CD4-positive, alpha-beta memory T cell (primary cell): ENCODE results near the gene PLEKHA3. TPM values are rescaled to one million over a fixed set of nuclear protein-coding genes. Genes with fewer than 3 reads are reported as not detected.

Source experiments
- CTCF ChIA-PET: fragments of 350-600 bp; sonication (Branson Sonifier 250); formaldehyde crosslinking; loops from one replicate; lab custom pipeline; 2021; ENCODE audit warnings: inconsistent platforms; ENCODE audit not compliant: partially characterized antibody; lab: Charles Lee
- POLR2A ChIA-PET: fragments of 350-600 bp; sonication (Branson Sonifier 250); formaldehyde crosslinking; loops from one replicate; lab custom pipeline; 2021; ENCODE audit not compliant: partially characterized antibody; lab: Charles Lee
- DNase-seq, 5 donors: peaks; one replicate each; pipeline versions ENCODE4 v3.0.0 to v3.0.0-alpha.2; 2020 to 2022; ENCODE audit warnings: mixed read lengths in 1 of 5
- H3K27ac ChIP-seq: one replicate; pipeline ENCODE4 v1.7.0; 2013; ENCODE audit warnings: low read depth, low read length
- H3K27me3 ChIP-seq: 2 replicates; pipeline ENCODE4 v1.7.0; 2013; ENCODE audit warnings: mild to moderate bottlenecking, low read length, moderate library complexity; ENCODE audit not compliant: insufficient read depth
- H3K36me3 ChIP-seq: 2 replicates; pipeline ENCODE4 v1.7.0; 2013; ENCODE audit warnings: mild to moderate bottlenecking, low read length, moderate library complexity; ENCODE audit not compliant: insufficient read depth
- H3K4me1 ChIP-seq: 2 replicates; pipeline ENCODE4 v1.7.0; 2013; ENCODE audit warnings: mild to moderate bottlenecking, low read length, moderate library complexity; ENCODE audit not compliant: insufficient read depth
- H3K4me3 ChIP-seq, 2 donors: one replicate each; pipeline ENCODE4 v1.7.0; 2013; ENCODE audit warnings: low read length in 2 of 2, mild to moderate bottlenecking in 1 of 2
- H3K9me3 ChIP-seq, 2 donors: one replicate each; pipeline ENCODE4 v1.7.0; 2013; ENCODE audit warnings: low read length in 2 of 2, control low read depth in 1 of 2; ENCODE audit not compliant: control insufficient read depth in 1 of 2
- H3K27ac Mint-ChIP-seq, 7 donors: one replicate each; pipeline ENCODE4 v1.8.0; 2020 to 2021; ENCODE audit warnings: mixed read lengths in 7 of 7, mild to moderate bottlenecking in 6 of 7, inconsistent platforms in 3 of 7, moderate library complexity in 3 of 7
- H3K27me3 Mint-ChIP-seq, 2 donors: one replicate each; pipeline ENCODE4 v1.8.0; 2020 to 2021; ENCODE audit warnings: mixed read lengths in 2 of 2
- H3K36me3 Mint-ChIP-seq, 2 donors: one replicate each; pipeline ENCODE4 v1.8.0; 2020 to 2021; ENCODE audit warnings: mixed read lengths in 2 of 2, inconsistent platforms in 1 of 2, mild to moderate bottlenecking in 1 of 2
- H3K4me1 Mint-ChIP-seq, 4 donors: one replicate each; pipeline ENCODE4 v1.8.0; 2020 to 2021; ENCODE audit warnings: mixed read lengths in 4 of 4, mild to moderate bottlenecking in 1 of 4
- H3K4me3 Mint-ChIP-seq, 8 donors: one replicate each; pipeline ENCODE4 v1.8.0; 2020 to 2021; ENCODE audit warnings: mixed read lengths in 8 of 8, mild to moderate bottlenecking in 7 of 8, moderate library complexity in 6 of 8, inconsistent platforms in 3 of 8
- H3K9me3 Mint-ChIP-seq, 8 donors: one replicate each; pipeline ENCODE4 v1.8.0; 2020 to 2021; ENCODE audit warnings: mixed read lengths in 8 of 8, mild to moderate bottlenecking in 5 of 8, inconsistent platforms in 3 of 8, moderate library complexity in 1 of 8
- intact Hi-C: fragments of 100-400 bp; cut with micrococcal nuclease; formaldehyde crosslinking; loops from one replicate; pipeline ENCODE4 v1.15.1; 2023
- polyA plus RNA-seq, 2 donors: library from polyadenylated mRNA; unstranded; fragments of 300-500 nt; fragmentation: Illumina TruSeq; gene quantifications; one replicate each; pipeline ENCODE4 v1.2.3, GENCODE V29; 2021
- total RNA-seq, 2 experiments: library from RNA; stranded (reverse); gene quantifications; one replicate each; pipeline ENCODE4 v1.2.3, GENCODE V29; 2021

PLEKHA3 gene
- total and polyA plus RNA-seq, 4 experiments from 2014 or later: 28.8 to 35.8 (median 31.0) TPM

DNA sequence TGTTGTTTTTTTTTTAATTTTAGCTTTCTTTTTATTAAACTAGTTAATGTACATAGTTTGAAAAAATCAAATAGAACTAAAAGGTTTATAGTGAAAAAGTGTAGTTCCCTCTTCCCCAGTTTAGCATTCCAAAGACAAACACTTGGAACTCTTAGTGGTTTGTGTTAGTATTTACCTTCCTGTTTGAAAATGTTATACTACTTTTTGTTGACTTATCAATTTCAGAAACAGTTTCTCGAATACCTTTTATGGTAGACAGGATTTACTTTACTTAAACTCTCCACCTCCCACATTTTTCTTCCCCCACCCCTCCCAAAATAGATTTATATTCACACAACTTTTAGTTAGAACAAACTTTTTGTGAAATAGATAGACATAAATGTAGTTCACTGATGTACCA, 26.7 kb downstream of the PLEKHA3 start:
- Histone ChIP-seq H3K27ac (no peak overlapping the region), H3K4me1 (no peaks in the 10 kb centered on the region), H3K27me3 (no peaks in the 10 kb centered on the region), H3K4me3 (no peak overlapping the region), H3K9me3 (no peaks in the 10 kb centered on the region), H3K36me3 (peaks cover 31% of the 10 kb centered on the region)
- ChIA-PET POLR2A (no interaction called here), CTCF (no interaction called here)
- peak overlapping the region in 4 of 7 donors; percentile 2 to 63 (median 36) for H3K27ac Mint-ChIP-seq
- no peak overlapping the region for H3K4me3 Mint-ChIP-seq
- peaks cover 23 to 56% of the 10 kb centered on the region in 2 donors for H3K36me3 Mint-ChIP-seq
- H3K27me3 Mint-ChIP-seq: no peaks in the 10 kb centered on the region
- no peaks in the 10 kb centered on the region for H3K9me3 Mint-ChIP-seq
- no peak for DNase-seq
- peaks cover 0 to 3% (median under 1%) of the 10 kb centered on the region in 4 donors for H3K4me1 Mint-ChIP-seq
- intact Hi-C loops: no loop called here

- Mint-ChIP-seq H3K9me3 (no peaks in the 10 kb centered on the region), H3K27ac (peak overlapping the region in 2 of 7 donors; percentile 0 to 74), H3K4me1 (peaks cover 0 to 9% (median 6%) of the 10 kb centered on the region in 4 donors), H3K27me3 (no peaks in the 10 kb centered on the region), H3K36me3 (peaks cover 24 to 49% of the 10 kb centered on the region in 2 donors), H3K4me3 (no peak overlapping the region)
- Histone ChIP-seq H3K27ac (no peak overlapping the region), H3K36me3 (peaks cover 14% of the 10 kb centered on the region), H3K4me3 (no peak overlapping the region), H3K27me3 (no peaks in the 10 kb centered on the region), H3K4me1 (peaks cover under 1% of the 10 kb centered on the region), H3K9me3 (no peaks in the 10 kb centered on the region)
- DNase-seq: no peak
- ChIA-PET POLR2A (no interaction called here), CTCF (interaction anchor here (1.3 kb wide), 1 partner anchor 14 kb away, joined by 3 read pairs; no protein-coding TSS in a partner anchor)
- intact Hi-C loops: no loop called here
These were observed 28.4 kb downstream of the PLEKHA3 start for GRCh38 chr2:178508646-178509045.

DNA sequence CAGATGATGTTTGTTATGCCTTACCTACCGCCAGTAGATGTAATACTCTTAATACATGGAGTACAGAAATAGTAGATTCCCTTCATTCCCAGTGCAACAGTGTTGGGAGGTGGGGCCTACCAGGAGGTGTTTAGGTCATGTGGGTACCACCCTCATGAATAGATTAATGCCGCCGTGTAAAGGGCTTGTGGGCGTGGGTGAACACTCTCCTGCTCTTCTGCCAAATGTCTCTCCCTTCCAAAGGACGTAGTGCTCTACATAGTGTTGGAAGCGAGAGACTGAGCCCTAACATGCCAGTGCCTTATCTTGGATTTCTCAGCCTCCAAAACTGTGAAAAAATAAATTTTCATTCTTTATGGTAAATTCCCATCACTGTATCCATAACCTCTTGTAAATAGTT, 30.1 kb downstream of the PLEKHA3 start:
- peaks cover 16% of the 10 kb centered on the region for H3K4me1 ChIP-seq
- Mint-ChIP-seq H3K36me3 (peaks cover 31 to 43% of the 10 kb centered on the region in 2 donors), H3K9me3 (no peaks in the 10 kb centered on the region), H3K27me3 (no peaks in the 10 kb centered on the region), H3K27ac (no peak overlapping the region), H3K4me1 (peaks cover 9 to 24% (median 17%) of the 10 kb centered on the region in 4 donors), H3K4me3 (no peak overlapping the region)
- H3K9me3 ChIP-seq: no peaks in the 10 kb centered on the region
- ChIA-PET CTCF (no interaction called here), POLR2A (no interaction called here)
- DNase-seq: no peak
- no peak overlapping the region for H3K4me3 ChIP-seq
- intact Hi-C loops: no loop called here
- H3K27ac ChIP-seq: no peak overlapping the region
- peaks cover 3% of the 10 kb centered on the region for H3K36me3 ChIP-seq
- H3K27me3 ChIP-seq: no peaks in the 10 kb centered on the region

DNA sequence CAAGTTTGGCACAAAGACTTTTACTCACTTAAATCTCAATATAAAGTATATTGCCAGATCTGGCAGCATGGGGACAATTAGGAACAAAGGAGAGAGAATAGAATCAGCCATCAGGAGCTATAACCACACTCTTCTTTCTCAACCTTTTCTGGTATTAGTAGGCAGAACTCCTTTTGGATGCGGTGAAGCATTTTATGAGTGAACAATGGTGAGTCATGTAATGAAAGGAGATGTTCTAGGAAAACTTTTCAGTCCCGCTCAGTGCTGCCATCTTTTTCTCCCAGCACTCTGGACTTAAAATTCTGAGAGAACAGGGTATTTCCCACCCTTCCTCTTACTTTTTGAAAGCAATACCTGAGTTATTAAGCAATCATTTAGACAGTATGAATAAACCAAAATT, 32.2 kb downstream of the PLEKHA3 start:
- Mint-ChIP-seq H3K27ac (peak overlapping the region in 1 of 7 donors; percentile 70), H3K4me3 (no peak overlapping the region), H3K27me3 (no peaks in the 10 kb centered on the region), H3K36me3 (peaks cover 31 to 32% of the 10 kb centered on the region in 2 donors), H3K4me1 (peaks cover 9 to 24% (median 17%) of the 10 kb centered on the region in 4 donors), H3K9me3 (no peaks in the 10 kb centered on the region)
- no peak for DNase-seq
- H3K36me3 ChIP-seq: no peaks in the 10 kb centered on the region
- H3K9me3 ChIP-seq: no peaks in the 10 kb centered on the region
- no peaks in the 10 kb centered on the region for H3K27me3 ChIP-seq
- H3K27ac ChIP-seq: no peak overlapping the region
- CTCF ChIA-PET: no interaction called here
- POLR2A ChIA-PET: no interaction called here
- peaks cover 16% of the 10 kb centered on the region for H3K4me1 ChIP-seq
- no peak overlapping the region for H3K4me3 ChIP-seq
- intact Hi-C loops: no loop called here

- peaks cover 27 to 36% of the 10 kb centered on the region in 2 donors for H3K36me3 Mint-ChIP-seq
- POLR2A ChIA-PET: no interaction called here
These were observed 33.6 kb downstream of the PLEKHA3 start for GRCh38 chr2:178513876-178514275.

GRCh38 chr2:178514664-178515063, 34.4 kb downstream of the PLEKHA3 start:
- POLR2A ChIA-PET: no interaction called here
- Histone ChIP-seq H3K4me3 (no peak overlapping the region), H3K4me1 (peaks cover 16% of the 10 kb centered on the region), H3K27ac (no peak overlapping the region), H3K36me3 (no peaks in the 10 kb centered on the region), H3K9me3 (no peaks in the 10 kb centered on the region), H3K27me3 (no peaks in the 10 kb centered on the region)
- DNase-seq: peak; percentile 17 to 60 (median 26)
- no peaks in the 10 kb centered on the region for H3K9me3 Mint-ChIP-seq
- peak overlapping the region in 3 of 7 donors; percentile 25 to 51 (median 29) for H3K27ac Mint-ChIP-seq
- H3K27me3 Mint-ChIP-seq: no peaks in the 10 kb centered on the region
- peaks cover 9 to 24% (median 15%) of the 10 kb centered on the region in 4 donors for H3K4me1 Mint-ChIP-seq
- CTCF ChIA-PET: no interaction called here
- H3K4me3 Mint-ChIP-seq: peak overlapping the region in 2 of 8 donors; percentile 1 to 8
- intact Hi-C loops: no loop called here
- H3K36me3 Mint-ChIP-seq: peaks cover 24 to 33% of the 10 kb centered on the region in 2 donors

More at GRCh38 chr2:178513876-178514275, 33.6 kb downstream of the PLEKHA3 start:
- CTCF ChIA-PET: no interaction called here
- DNase-seq: no peak
- Mint-ChIP-seq H3K9me3 (no peaks in the 10 kb centered on the region), H3K27ac (peak overlapping the region in 2 of 7 donors; percentile 79 to 82), H3K4me1 (peaks cover 9 to 24% (median 15%) of the 10 kb centered on the region in 4 donors), H3K27me3 (no peaks in the 10 kb centered on the region), H3K4me3 (no peak overlapping the region)
- intact Hi-C loops: no loop called here
- no peak overlapping the region for H3K4me3 ChIP-seq
- H3K27ac ChIP-seq: no peak overlapping the region
- no peaks in the 10 kb centered on the region for H3K9me3 ChIP-seq
- H3K36me3 ChIP-seq: no peaks in the 10 kb centered on the region
- peaks cover 16% of the 10 kb centered on the region for H3K4me1 ChIP-seq
- no peaks in the 10 kb centered on the region for H3K27me3 ChIP-seq

- DNase-seq: no peak
- Histone ChIP-seq H3K4me3 (no peak overlapping the region), H3K27ac (no peak overlapping the region), H3K36me3 (no peaks in the 10 kb centered on the region), H3K9me3 (no peaks in the 10 kb centered on the region), H3K27me3 (no peaks in the 10 kb centered on the region), H3K4me1 (peaks cover 18% of the 10 kb centered on the region)
- Mint-ChIP-seq H3K4me1 (peaks cover 15 to 36% (median 23%) of the 10 kb centered on the region in 4 donors), H3K27ac (no peak overlapping the region), H3K36me3 (peaks cover 16 to 20% of the 10 kb centered on the region in 2 donors), H3K27me3 (no peaks in the 10 kb centered on the region), H3K4me3 (no peak overlapping the region), H3K9me3 (no peaks in the 10 kb centered on the region)
- intact Hi-C loops: no loop called here
- POLR2A ChIA-PET: interaction anchor here (1.7 kb wide), 1 partner anchor 37 kb away, joined by 4 read pairs; the partner anchor contains the start of gene PLEKHA3
- CTCF ChIA-PET: no interaction called here
These were observed 37.2 kb downstream of the PLEKHA3 start for GRCh38 chr2:178517496-178517895.
